GM21447 (cell line): ENCODE data around the gene OGFOD2.
A peak's percentile ranks its signal among the peaks of the same experiment; 100 is the strongest.

Source experiments
- ATAC-seq: cut with Tn5 transposase; IDR thresholded peaks from one replicate; pipeline ENCODE4 v1.9.1; 2021; ENCODE audit not compliant: unreplicated experiment

The OGFOD2 gene

DNA sequence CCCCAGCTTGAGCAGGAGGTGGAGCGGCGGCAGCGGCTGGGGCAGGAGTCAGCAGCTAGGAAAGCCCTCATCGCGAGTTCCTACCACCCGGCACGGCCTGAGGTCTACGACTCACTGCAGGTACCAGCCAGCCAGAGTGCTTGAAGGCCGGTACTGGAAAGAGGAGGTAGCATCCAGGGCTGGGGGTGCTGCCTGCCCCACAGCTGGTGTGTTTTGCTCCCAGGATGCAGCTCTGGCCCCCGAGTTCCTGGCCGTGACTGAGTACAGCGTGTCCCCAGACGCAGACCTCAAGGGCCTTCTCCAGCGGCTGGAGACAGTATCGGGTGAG lies 1.6 kb downstream of the OGFOD2 start:
- no peak for ATAC-seq

DNA sequence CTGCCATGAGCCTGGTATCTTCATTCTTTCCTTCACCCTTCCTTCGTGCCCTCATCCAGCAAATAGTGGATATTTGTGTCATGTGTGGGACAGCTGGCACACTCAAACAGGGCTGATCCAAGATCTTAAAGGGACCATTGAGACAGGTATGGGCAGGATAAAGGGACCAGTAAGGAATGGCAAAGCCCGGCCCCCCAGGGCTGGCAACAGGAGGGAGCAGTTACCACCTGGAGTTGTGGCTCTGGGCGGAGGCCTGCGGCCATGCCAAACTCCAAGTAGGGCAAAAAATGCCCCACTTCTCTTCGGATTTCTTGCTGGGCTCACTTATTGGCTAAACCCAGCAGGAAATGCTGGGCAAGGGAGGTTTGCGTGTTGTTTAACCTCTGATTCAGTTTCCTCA lies 2.1 kb downstream of the OGFOD2 start:
- no peak for ATAC-seq

DNA sequence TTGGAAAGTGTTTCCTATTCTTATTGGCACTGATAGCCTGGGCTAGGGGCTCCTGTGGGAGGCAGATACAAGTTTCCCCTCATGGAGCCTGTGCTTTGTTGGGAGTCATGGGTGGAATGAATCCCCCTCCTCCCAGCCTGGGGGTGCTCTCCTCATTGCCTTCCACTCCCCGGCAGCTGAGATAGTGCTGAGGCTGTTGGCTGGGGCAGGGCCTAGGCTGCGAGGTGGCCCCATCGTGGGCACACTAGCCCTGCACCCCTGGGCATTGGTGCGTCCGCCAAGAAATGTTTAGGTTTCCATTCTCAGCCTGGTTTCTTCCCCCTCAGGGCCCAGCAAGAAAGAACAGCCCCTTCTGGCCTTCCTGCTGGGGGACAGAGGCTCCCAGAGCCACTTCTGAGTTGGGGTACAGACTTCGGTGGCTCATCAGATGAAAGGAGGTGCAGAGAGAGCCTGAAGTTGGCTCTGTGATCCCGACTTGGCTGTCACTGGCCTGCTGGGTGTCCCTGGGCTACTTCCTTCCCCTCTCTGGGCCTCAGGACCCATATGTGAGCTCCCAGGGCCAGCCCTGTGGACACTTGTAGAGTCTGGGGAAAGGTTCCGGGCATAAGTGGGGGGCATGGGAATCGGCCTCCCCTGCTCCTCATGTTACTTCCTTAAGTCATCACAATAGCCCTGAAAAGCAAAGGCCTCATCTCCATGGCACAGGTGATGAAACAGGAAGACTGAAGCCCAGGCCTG lies 2.8 kb downstream of the OGFOD2 start:
- ATAC-seq: no peak

DNA sequence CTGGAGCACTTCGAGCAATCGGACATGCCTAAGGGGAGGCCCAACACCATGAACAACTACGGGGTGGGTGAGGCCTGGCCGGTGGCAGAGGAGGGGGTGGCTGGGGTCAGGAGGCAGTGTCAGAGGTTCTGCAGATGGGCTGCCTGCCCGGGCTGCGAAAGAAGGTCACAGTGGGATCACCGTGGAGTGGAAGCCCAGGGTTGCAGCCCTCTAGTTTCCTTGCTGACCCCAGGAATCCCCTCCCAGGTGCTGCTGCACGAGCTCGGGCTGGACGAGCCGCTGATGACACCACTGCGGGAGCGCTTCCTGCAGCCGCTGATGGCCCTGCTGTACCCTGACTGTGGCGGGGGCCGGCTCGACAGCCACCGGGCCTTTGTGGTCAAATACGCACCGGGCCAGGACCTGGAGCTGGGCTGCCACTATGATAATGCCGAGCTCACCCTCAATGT lies 3.5 kb downstream of the OGFOD2 start:
- ATAC-seq: no peak

DNA sequence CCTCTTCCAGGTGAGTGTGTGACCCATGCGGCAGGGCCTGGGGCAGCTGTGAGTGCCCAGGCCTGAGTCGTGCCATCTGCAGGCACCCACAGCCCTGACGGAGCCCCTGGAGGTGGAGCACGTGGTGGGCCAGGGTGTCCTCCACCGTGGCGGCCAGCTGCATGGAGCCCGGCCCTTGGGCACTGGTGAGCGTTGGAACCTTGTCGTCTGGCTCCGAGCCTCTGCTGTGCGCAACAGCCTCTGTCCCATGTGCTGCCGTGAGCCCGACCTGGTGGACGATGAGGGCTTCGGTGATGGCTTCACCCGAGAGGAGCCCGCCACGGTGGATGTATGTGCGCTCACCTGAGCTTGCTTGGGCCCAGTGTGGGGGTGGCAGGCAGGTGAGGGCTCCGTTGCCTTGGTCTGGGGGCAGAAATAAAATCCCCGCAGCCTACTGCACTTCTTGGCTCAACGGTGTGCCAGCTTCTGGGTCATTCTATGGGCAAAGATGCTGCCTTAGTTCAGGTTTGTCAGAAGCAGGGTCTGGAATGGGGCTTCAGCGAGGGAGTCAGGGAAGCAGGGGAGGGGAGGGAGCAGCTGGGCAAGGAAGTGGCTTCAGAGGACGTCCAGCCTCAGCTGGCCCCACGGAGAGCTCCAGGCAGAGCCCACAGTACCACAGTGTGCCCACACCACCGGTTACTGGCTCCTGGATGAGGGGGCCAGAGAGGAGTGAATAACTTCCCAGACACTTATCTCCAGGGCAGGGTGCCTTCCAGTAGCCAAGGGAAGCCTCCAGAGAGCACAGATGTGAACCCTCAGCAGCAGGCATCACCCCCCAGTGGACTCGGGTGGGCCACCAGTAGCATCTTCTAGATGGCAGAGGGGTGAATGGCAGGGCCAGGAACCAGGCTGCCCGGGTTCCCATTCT lies 4.2 kb downstream of the OGFOD2 start:
- no peak for ATAC-seq

DNA sequence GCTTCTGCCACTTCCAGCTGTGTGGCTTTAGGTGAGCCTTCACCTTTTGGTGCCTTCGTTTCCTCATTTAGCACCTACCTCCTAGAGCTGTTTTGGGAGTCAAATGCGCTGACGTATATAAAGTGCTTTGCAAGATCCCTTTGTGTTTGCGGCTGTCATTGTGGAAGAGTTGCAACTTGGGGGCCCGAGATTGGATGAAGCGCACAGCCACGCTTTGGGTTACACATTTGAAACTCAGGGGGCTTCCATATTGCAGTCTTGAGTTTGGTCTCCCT lies 4.8 kb downstream of the OGFOD2 start:
- ATAC-seq: no peak

DNA sequence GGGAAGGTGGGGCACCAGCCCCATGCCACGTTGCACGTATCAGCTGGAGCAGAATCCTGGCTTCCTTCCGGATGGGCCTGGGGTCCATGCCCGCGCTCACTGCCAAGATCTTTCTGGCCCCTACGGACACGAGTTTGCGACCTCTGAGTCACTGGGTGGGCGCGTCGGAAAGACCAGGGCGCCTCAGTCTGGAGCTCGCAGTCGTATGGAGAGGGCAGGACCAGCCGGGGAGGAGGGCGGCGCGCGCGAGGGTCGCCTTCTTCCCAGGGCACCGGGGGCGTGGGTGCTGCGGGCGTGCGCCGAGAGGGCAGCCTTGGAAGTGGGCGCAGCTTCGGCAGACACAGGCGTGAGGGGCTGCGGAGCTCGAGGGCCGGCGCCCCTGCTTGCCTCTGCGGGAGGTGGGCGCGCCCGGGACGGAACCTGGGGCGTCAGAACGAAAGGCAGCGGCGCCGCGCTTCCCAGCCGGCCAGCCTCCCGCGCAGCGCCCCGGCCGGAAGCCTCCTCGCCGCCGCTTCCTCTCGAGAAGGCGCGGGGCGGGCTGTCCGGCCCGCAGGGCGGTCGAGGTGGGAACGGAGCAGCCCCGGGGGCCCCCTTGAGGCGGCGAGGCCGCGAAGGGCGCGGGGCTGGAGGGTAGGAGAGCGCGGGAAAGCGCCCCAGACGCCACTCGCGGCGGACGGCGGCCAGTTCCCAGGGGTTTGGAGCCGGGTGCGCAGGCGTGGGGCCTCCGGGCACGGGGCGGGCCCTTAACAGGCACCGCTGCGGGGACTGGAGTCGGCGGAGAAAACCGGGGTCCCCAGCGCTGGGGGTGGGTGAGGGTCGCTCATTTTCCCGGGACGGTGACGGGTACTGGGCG lies 5.4 kb downstream of the OGFOD2 start, which contains the start of gene ARL6IP4:
Gene ARL6IP4, plus strand, starts transcription at position 499 of the 853 bp plus-strand sequence. CDS start 459 bp downstream, outside the sequence.
- ATAC-seq: peak; percentile 42

DNA sequence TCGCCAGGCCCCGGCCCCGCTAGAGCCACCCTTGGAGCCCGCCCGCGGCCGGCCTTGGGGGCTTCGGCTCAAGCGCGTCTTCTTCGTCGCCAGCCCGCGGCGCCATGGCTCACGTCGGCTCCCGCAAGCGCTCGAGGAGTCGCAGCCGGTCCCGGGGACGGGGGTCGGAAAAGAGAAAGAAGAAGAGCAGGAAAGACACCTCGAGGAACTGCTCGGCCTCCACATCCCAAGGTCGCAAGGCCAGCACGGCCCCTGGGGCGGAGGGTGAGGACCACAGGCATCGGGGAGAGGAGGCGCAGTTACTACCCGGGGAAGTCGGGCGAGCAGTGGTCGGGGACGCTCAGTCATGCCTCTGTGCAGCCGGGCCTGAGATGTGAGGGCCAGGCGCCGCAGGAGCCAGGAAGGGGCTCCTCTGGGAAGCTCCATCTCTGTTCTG lies 6.0 kb downstream of the OGFOD2 start:
- ATAC-seq: peak; percentile 18

DNA sequence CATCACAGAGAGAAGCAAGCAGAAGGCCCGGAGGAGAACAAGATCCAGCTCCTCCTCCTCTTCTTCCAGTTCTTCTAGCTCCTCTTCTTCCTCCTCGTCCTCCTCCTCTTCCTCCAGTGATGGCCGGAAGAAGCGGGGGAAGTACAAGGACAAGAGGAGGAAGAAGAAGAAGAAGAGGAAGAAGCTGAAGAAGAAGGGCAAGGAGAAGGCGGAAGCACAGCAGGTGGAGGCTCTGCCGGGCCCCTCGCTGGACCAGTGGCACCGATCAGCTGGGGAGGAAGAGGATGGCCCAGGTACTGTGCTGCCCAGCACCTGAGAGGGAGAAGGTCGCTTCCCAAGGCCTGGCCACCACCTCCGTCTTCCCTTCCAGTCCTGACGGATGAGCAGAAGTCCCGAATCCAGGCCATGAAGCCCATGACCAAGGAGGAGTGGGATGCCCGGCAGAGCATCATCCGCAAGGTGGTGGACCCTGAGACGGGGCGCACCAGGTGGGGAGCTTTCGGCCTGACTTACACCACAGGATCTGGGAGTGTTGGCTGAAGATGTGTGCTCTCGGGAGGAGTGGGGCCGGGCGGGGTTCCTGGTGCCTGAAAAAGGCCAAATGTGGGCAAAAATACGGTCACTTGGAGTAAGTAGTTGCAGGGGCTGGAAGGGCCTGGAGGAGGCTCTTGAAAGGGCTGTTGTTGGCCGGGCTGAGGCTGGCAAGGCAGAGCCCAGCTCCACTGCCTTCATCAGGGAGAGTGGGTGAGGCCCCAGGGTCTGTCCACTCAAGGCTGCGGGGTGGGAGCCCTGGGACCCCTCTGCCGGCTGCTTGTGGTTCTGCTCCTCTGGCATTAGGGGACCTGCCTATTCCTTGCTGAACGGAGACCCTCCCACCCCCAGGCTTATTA lies 6.8 kb downstream of the OGFOD2 start:
- ATAC-seq: no peak

DNA sequence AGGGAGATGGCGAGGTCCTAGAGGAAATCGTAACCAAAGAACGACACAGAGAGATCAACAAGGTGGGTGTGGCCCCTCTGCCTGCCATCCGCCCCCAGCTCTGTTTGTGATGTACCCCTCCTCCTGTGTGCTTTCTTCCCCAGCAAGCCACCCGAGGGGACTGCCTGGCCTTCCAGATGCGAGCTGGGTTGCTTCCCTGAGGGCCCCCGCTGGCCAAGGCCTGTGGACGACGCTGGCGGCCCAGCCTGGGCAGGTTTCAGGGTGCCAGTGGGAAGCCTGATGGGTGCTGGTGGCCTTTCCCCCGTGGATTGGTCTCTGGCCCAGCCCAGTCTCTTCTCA lies 7.4 kb downstream of the OGFOD2 start:
- ATAC-seq: no peak

DNA sequence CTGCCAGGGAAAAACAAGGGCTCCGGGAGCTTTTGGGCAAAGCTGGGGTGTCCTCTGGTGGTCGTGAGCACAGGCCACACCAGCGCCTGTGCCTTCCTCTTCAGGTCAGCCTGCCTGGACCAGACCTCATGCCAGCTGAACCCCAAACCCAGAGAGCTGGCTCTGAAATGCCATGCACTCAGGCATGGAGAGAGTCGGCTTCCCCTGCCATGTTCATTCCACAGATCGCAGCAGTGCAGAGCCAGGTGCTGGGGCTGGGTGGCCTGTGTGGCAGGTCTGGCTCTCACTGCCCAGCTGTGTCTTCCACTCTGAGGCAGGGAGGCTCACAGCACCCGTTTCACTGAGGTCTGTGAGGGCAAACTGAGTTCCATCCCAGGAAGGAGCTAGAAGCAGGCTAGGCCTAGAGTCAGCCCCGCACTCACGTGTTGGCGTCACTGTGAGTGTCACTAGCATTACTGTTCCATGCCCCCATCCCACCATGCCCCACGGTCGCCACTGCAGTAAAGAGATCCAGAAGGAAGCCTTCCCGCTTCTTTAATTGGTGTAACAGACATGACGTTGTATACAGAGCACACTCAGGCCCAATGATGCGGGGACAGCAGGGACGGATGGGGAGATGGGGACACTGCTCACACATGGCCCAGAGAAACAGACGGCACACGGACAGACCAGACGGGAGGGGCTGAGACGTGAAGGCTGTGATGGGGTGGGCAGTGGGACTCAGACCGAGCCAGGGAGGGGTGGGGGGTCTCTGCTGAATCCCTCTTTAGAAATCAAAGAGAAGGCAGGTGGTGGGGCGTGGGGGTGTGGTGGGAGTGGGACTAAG lies 8.1 kb downstream of the OGFOD2 start:
- no peak for ATAC-seq

DNA sequence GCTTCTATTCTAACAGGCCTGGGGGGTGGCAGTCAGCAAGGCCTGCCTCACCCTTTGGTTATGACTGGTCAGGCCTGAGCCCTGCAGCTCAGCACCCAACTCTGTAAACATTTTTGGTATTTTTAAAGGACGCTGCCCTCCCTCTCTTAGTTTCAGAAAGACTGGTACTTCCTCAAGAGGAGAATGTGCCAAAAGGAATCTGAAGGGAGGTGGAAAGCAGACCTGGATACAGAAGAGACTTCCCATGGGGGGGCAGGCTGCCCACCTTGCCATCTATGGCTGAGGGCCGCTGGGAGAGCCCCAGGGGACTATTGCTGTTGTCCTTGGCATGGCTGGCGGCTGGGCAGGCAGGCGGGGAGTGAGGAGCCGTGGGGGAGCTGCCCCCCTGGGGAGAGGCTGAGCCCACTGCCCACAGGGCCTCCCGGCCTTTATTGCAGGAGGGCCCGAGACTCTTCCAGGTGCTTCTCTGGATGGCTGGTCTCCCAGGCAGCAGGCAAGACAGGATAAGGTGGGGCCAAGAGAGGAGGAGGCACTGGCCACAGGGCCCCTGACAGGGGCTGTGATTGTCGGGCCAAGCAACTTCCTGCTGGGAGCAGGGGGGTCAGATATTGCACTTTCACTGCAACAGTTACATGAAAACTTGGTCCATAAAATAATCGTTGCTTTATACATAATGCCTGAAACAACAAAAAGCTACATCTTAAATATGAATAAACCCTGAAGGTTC lies 8.9 kb downstream of the OGFOD2 start:
- ATAC-seq: no peak

DNA sequence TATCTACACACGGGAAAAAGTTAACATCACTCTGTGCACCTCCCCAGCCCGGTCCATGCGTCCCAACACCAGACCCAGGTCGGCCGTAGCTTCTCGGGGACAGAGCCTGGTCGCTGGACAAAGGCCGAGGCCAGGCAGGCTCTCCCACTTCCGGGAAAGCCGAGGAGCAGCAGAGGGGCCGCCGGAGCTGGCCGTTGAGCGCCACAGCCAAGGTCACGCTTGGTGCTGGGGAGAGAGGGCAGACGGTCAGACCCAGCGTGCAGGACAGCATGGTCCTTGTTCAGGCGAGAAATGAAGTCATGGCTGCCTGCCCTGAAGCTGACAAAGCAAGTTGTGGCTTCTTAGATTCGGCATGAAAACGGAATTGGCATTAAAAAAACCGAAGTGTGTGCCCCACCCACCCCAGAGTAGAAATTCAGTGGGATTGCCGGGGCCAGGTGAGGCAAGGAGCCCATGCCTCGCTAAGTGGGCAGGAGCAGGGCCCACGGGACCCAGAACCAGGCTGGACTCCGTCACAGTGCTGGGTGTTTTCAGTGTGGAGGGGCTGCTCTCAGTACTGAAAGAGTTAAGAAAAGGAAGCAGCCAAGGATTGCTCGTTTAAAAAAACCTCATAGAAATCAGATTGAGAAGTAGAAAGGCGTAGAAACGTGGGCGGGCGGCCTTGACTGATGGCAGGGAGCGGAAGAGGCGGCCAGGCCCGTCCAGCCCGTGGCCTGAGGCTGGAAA lies 9.7 kb downstream of the OGFOD2 start:
- ATAC-seq: no peak

DNA sequence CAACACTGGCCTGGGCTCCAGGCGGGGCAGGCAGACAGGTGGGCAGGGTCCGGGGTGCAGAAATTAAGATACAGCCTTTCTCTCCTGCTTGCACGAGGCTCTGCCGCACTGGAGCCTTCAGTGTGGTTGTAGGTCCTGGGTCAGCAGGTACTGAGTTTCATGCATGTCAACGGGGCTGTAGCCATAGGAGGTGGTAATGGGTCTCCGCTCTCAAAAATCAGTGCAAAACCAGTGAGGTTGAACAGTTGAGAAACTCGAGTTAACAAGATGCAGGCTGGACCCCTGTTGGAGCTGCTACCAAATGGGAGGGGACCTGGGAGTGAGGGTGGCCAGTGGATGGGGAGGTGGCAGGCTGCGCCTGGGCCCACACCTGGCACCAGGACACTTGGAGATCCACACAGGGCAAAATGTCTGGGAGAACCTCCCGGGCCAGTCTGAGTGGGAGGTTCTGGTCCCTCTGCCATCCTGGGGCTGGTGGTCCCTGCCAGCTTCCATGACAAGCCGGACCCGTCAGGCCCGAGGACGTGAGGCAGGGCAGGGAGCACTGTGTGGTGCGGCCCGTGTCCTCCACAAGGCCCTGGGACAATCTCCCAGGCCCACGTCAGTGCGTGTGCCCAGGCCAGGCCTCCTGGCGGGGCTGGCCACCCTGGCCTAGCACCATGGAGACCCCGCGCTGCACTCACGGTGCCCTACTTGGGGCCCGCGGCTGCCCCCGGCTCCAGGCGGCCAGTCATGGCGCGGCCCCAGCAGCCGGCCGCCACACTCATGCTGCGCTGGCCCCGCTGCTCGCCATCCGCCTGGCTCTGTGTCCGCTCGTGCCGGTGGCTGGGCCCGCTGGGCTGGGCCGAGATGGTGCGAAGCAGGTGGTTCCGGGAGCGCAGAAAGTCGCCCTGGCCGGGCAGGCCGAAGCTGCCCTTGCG lies 10.6 kb downstream of the OGFOD2 start:
- no peak for ATAC-seq

DNA sequence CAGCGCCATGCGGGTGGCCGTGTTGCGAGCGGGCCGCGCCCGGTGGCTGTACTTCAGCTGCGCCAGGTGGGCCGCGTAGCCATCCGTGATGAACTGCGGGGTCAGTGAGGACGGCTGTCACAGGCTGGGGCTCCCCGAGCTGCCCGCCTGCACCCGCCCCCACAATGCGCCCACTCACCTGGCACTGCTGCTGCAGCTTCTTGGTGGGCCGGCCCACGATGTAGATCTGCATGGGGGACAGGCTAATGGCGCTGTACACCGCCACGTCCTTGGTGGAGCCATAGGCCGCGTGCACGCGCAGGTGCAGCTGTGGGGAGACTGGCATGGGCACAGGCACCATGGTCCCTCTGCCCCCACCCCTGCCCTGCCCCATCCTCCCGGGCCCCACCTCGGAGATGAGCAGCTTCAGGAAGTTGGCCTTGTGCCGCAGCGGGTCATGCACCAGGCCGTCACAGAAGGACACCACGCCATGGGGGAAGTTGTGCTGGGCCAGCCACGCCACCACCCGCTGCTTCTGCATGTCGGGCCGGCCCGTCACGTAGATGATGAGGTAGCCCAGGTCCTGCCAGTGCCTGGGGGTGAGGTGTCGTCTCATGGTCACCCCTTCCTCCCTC lies 11.3 kb downstream of the OGFOD2 start:
- ATAC-seq: no peak

DNA sequence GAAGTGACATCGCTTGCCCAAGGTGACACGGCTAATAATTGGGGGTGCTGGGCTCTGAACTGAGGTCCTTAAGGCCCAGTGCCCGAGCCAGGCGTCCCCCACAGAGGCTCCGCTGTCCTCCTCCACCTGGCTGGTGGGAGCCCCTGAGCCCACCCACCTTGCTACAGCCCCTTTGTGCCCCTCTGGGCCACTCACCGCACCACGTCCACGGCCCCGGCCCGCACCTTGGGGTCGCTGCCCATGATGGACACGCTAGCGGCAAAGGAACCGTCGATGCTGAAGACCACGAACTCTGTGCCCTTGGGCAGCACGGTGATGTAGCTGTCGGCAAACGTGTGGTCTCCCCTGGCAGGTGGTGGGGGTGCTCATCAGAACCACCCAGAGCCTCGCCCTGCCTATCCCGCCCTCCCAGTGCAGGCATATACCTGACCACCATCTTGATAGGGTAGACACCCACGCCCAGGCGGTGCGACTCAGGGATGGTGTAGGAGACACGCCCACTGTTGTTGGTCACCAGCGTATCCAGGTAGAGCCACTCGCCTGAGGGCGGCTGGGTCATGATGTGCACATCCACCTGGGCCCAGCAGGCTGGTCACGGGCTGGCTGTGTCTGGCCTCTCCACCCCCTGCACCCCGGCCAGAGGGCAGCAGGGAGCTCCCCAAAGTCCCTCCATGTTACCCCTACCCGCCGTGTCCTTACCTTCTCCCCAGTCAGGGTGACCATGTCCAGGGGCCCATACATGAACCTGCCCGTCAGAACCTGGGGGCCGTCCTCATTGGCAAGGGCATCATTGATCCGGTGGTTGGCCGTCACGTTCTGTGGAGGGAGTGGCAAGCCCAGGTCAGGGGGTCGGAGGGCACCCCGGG lies 12.3 kb downstream of the OGFOD2 start:
- no peak for ATAC-seq
